Epithelial cell of esophagus (primary cell): Measurements from ENCODE around the gene ZNF462.
A peak's percentile ranks its signal among the peaks of the same experiment; 100 is the strongest.

Experiments used
- DNase-seq: peaks from one replicate; pipeline ENCODE4 v3.0.0; 2010; ENCODE audit warnings: low read depth
- H3K4me3 ChIP-seq: 2 replicates; pipeline ENCODE4 v1.5.1; 2011; ENCODE audit warnings: mild to moderate bottlenecking, low read length, control low read depth
- TF ChIP-seq, protein P1 (sequence below): IDR thresholded peaks from 2 replicates; pipeline ENCODE4 v1.5.1; 2011; ENCODE audit warnings: low read depth, mild to moderate bottlenecking, low read length, control low read depth, inconsistent platforms; ENCODE audit not compliant: insufficient read depth; ENCODE audit errors: missing control alignments

Gene ZNF462

DNA sequence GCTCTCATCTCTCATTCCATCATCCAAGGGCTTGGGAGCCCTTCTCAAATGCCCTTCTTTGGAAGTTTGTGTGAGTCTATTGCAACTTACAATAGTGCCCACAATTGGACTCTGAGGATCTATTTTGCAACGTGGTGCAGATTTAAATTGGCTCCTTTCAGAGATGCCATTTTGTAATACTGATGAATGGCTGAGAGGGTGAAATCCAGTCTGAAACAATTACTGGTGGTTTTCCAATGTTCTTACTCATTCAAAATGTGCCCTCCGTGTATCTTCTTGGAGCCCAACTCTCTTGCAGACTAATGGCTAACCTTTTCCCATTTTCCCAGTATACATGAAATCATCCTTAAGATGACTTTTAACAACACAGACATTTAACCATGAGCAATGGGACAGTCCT is 6.1 kb downstream of the ZNF462 start:
- no peak for DNase-seq
- TF ChIP-seq, protein P1, sequence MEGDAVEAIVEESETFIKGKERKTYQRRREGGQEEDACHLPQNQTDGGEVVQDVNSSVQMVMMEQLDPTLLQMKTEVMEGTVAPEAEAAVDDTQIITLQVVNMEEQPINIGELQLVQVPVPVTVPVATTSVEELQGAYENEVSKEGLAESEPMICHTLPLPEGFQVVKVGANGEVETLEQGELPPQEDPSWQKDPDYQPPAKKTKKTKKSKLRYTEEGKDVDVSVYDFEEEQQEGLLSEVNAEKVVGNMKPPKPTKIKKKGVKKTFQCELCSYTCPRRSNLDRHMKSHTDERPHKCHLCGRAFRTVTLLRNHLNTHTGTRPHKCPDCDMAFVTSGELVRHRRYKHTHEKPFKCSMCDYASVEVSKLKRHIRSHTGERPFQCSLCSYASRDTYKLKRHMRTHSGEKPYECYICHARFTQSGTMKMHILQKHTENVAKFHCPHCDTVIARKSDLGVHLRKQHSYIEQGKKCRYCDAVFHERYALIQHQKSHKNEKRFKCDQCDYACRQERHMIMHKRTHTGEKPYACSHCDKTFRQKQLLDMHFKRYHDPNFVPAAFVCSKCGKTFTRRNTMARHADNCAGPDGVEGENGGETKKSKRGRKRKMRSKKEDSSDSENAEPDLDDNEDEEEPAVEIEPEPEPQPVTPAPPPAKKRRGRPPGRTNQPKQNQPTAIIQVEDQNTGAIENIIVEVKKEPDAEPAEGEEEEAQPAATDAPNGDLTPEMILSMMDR = no peak
- no peak overlapping the region for H3K4me3 ChIP-seq

DNA sequence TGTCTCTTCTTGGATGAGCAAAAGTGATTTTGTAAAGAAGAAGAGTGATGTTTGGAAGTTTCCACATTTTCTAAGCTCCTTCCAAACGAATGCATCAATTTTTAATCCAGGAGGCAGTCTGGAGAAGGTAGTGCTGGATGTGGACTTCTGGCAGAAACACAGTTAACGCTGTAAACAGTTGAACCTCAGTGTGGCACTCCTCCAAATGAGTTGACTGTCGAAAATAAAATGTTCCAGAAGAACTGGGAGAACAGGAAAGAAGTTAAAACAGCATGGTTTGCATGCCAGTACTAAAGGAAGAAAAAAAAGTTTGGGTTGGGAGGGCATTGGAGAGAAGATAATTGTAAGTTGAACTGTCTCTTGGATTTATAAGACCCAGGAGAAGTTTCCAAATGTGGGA is 6.5 kb downstream of the ZNF462 start:
- H3K4me3 ChIP-seq = no peak overlapping the region
- DNase-seq = peak; percentile 51
- TF ChIP-seq, protein P1 = no peak

DNA sequence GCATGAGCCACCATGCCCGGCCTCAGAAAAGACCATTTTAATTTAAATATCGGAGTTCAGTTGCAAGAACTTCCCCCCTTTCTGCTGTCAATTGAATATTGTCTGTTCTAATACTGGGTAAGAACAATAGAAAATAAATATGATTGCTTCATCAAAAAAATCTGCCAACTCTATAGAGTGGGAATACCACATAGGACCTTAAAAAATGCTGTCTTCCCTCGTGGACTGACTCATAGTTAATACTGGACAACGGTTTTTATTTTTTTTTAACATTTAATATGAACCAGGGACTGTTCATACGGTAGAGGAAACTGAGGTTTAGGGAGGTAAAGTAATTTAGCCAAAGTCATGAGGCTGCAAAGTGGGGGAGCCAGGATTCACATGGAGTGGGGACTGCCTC is 9.7 kb downstream of the ZNF462 start:
- no peak for DNase-seq
- TF ChIP-seq, protein P1 = no peak
- H3K4me3 ChIP-seq = no peak overlapping the region

DNA sequence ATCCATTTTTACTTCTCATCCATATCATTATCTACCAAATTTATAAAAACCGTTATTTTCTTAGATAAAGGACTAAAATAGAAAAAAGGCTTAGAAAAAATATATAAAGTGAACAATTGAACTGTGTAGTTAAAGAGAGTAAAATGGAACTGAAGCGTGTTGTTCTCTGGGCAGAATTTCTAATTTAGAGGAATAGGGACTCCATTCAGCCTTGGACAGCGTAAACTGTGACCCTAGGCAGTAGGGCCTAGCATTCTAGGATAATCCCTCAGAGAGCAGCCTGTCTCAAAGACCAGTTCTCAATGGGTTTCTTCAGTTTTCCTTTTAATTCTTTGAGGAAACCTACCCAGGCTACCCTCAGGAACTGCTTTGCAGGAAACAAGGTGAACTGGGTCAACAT is 11.1 kb downstream of the ZNF462 start:
- H3K4me3 ChIP-seq = no peak overlapping the region
- DNase-seq = no peak
- TF ChIP-seq, protein P1 = no peak

DNA sequence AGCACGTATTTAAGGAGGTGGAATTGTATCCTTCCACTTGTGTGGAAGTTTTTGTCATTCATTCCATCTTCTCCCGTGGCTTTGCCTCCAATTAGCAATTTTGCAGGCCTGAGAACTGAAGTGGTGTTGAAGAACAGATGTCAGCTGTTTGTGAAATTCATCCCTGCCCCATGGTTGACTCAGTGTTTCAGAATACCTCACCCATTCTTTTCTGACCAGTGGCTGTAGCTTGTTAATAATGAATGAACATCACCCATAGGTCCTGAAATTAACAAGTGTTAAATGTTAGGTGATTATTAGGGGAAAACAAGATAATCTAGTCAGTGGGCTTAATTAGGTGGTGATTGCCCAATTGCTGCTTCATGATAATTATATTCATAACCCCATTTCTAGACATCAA is 11.7 kb downstream of the ZNF462 start:
- TF ChIP-seq, protein P1 = no peak
- no peak overlapping the region for H3K4me3 ChIP-seq
- peak; percentile 40 for DNase-seq

DNA sequence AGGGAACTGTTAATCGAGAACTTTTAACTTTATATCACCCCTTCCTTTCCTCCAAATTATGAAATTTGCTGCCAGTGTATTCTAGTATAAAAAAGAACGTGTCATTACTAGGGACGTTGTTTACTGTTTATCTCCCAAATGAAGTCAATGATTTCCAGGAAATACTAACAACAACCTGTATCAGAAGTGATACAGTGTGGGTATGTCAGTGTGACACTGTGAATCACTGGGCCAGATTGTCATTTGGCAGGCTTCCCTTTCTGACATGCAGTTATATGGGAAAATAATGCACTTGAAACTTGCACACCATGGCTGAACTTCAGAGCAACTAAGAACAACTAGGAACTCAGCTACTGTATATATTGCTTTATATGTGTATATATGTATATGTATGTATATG is 12.6 kb downstream of the ZNF462 start:
- no peak overlapping the region for H3K4me3 ChIP-seq
- TF ChIP-seq, protein P1 = no peak
- peak; percentile 16 for DNase-seq

DNA sequence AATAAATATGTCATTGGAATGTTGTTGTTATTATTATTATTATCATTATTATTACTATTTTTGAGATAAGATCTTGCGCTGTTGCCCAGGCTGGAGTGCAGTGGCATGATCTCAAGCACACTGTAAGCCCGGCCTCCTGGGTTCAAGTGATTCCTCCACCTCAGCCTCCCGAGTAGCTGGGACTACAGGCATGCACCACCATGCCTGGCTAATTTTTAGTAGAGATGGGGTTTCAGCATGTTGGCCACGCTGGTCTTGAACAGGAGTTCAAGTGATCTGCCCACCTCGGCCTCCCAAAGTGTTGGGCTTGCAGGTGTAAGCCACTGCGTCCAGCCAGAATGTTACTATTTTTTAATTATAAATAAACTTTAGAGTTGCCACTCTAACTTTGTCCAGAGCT is 14.4 kb downstream of the ZNF462 start:
- TF ChIP-seq, protein P1 = no peak
- no peak for DNase-seq
- H3K4me3 ChIP-seq = no peak overlapping the region
